GM18909 (cell line): ENCODE results near the gene HTT.
"Not testable (repeated sequence)": the region's sequence is repeated elsewhere in the genome, so short reads cannot be mapped to it uniquely, and the experiment has no call there.

Source experiments
- ATAC-seq: cut with Tn5 transposase; IDR thresholded peaks from one replicate; pipeline ENCODE4 v1.9.1; 2021; ENCODE audit warnings: mild to moderate bottlenecking; ENCODE audit not compliant: unreplicated experiment, poor library complexity

The HTT gene

DNA sequence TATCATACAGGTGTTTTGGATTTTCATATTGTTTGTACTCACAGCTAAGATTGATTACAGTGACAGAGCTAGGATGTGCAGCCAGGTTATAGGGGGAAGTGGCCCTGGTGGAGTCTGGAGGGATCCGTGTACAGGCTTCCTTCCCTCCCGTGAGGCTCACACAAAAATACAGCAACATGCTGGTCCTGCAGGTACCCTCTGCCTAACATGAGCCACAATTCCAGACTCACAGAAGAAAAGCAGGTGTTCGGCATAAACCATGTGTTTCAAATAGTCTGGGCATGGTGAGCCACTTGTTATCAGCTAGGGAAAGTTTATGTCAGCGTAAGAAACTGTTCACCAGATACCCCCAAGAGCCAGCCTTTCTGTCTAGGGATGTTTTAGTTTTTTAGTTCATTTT is 82.9 kb downstream of the HTT start:
- no peak for ATAC-seq

DNA sequence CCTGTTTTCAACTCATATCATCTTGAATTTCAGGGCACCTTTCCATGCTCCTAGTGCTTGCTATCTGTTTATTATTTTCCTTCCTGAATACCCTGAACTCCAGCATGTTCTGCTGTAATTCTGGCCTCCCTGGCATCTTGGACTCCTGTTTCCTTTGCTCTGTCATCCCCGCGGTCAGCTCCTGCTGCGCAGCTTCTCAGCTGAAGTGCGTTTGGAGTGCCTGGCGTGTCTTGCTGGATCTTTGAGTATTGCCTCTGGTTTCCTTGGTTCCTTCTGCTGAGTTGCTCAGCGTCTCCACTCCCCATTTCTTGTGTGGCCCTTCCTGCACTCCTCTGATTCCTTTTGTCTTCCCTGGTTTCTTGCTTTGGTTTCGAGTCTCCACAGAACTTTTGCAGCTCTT is 84.4 kb downstream of the HTT start:
- ATAC-seq: no peak

DNA sequence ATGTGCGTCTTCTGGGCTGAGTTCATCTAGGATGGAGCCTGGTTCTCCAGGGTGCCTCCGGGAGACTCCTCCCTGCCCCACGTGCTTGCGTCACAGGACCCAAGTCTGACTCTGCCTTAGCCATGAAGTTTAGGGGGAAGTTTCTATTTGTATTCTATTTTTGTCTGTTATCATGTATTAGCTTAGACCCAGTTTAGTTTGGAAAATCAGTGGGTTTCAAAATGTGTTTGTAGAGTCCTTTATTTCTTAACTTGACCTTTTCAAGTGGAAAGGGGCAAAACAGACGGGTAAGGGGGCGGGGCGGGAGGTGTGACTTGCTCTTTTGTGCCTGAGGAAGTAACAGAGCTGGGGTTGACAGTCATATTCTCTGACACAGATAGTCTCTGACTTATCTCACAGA is 86.0 kb downstream of the HTT start:
- no peak for ATAC-seq

DNA sequence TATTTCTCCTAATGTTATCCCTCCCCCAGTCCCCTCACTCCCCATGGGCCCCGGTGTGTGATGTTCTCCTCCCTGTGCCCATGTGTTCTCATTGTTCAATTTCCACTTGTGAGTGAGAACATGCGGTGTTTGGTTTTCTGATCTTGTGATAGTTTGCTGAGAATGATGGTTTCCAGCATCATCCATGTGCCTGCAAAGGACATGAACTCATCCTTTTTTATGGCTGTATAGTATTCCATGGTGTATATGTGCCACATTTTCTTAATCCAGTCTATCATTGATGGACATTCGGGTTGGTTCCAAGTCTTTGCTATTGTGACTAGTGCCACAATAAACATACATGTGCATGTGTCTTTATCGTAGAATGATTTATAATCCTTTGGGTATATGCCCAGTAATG is 86.6 kb downstream of the HTT start:
- not testable (repeated sequence) for ATAC-seq

DNA sequence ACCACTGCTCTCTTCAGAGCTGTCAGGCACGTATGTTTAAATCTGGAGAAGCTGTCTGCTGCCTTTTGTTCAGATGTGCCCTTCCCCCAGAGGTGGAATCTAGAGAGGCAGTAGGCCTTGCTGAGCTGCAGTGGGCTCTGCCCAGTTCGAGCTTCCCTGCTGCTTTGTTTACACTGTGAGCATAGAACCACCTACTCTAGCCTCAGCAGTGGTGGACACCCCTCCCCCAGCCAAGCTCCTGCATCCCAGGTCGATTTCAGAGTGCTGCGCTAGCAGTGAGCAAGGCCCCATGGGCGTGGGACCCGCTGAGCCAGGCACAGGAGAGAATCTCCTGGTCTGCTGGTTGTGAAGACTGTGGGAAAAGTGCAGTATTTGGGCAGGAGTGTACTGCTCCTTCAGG is 92.0 kb downstream of the HTT start:
- not testable (repeated sequence) for ATAC-seq

DNA sequence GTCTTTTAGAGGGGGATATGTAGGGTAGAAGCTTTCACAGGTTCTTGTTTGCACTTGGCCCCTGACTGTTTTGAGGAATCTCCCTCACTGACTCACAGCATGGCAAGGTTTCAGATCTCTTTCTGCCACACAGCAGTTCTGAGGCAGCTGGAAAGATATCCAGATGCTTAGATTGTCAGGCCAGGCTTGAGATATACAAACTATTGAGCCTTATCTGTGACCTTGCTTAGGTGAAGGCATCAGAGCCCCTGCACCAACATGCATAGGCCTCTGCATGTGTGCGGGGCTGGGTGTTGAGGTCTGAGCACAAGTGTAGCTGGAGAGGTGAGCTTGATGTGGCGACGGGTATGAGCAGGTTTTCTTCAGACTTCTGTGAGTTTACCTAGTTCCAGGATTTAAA is 93.5 kb downstream of the HTT start:
- no peak for ATAC-seq

DNA sequence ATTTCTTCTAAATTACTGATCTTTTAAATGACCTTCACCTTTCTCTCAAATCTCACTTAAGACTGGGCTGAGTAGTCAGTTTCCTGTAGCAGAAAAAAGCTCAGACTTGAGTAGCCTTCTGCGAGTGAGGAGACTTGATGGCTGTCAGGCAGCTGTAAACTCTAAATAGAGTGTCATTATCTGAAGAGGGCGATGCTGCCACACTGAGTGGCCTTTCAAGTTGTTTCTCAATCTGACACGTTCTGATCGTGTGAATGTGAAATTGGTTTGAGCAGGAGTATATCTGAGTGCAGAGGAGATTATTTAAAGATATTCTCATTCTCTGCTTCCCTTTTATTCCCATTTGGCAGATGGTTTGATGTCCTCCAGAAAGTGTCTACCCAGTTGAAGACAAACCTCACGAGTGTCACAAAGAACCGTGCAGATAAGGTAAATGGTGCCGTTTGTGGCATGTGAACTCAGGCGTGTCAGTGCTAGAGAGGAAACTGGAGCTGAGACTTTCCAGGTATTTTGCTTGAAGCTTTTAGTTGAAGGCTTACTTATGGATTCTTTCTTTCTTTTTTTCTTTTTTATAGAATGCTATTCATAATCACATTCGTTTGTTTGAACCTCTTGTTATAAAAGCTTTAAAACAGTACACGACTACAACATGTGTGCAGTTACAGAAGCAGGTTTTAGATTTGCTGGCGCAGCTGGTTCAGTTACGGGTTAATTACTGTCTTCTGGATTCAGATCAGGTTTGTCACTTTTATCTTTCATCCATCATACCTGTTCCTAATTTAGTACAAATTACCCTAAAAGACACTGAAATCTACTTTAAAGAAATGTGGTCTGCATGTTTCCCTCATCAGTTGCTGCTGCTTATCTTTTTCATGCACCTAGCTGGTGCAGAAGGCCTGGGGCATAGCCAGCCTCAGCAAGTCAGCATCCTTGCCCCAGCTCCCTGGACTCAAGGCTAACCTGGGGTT is 100.2 kb downstream of the HTT start:
- ATAC-seq: no peak

DNA sequence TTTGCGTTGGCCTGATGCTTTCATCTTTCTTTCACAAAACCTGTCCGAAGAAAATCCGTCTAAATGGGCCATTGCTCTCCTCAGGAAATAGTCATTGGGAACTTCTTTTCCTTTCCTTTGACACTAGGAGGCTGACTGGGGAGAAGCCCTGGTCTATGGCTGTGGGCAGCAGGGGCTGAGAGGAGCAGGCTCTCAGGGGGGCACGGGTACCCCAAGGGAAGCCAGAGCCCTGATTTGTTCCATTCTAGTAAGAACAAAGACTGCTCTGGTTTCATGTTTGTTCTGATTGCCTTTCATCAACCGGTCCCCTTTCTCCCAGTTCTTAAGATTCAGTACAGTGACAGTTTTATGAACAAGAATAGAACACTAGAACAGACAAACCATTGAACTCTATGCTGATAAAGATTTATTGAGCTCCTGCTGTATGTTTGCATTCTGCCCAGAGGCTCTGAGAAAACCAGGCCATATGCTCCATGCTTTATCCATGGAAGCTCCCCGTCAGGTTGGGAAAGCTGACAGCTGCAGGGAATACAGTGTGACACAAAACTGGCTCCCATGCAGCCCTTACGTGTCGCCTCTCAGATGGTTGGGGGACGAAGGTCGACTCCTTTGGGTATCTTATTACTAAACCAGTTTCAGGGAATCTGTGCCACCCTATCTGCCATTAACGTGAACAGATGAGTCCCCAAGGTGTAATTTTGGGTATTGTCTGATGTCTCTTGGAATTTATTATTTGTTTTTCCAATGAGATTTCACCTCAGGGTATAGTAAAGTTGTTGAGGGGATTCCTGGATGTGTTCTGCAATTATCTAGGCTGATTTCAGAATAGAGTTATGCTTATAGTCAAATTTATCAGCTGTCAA is 102.1 kb downstream of the HTT start:
- ATAC-seq: no peak

DNA sequence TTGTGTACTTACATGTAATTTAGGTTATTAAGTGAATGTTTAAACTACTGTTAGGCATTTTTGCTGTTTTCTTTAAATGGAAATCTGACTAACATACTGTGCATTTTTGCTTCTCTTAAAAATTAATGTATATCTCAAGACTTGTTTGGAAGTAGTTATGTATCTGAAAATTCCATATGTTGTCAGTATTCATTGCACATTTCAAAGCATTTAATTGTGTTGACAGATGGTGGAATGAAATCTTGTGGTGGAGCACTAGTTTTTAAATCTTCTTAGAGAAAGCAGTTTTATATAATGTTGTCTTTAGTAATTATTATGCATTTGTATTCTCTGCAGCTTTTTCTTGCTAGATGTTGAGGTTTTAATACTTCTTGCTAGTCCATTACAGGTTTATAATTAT is 102.9 kb downstream of the HTT start:
- no peak for ATAC-seq

DNA sequence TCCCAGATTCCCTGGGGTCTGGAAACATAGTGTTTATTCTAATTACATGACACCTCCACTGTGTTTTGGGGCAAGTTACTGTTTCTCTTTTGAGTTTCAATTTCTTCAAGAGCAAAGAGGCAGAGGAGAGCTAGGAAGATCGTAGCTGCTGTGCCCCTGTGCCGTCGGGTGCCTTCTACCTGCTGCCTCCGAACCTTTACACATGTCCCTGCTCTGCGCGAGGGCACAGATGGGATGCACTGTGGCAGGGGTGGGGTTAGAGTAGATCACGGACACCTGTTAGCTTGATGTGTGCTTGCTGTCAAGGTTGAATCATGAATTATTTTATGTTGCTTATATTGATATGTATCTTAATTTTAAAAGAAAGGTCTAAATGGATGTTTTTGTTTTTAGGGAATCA is 103.4 kb downstream of the HTT start:
- ATAC-seq: no peak

DNA sequence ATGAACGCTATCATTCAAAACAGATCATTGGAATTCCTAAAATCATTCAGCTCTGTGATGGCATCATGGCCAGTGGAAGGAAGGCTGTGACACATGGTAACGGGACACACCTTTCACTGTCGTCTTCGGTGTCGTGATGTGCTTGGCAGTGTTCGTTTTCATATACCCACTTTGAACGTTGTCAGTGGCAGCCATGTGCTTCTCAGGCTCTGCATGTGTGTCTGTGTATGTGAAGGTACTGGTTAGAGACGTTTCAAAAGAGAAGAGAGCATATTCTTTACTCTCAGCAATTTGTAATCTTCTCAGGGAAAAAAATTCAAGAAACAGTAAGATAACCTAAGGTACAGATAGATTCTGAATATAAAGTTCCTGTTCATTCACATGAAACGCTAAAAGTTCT is 103.9 kb downstream of the HTT start:
- ATAC-seq: no peak

DNA sequence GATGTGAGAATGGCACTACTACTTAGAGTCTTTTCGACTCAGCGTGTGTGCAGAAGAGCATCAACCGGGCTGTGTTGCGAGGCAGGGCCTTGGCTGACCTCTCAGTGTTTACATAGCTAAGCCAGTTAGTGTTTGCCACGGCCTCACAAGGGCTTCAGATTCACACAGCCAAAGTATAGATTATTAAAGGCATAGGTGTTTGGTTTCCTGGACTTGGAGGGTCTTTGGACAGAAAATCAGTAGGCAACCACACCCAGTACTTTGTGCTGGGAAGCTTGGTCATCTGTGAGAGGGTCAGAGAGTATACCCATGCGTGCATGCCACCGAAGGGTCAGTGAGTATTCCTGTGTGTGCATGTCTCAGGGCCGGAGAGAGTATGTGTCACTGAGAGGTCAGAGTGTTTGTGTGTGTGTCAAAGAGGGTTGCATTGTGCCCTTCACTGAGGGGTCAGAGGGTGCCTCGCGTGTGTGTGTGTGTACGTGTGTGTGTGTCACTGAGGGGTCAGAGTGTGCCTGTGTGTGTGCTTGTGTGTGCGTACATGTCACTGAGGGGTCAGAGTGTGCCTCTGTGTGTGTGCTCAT is 104.7 kb downstream of the HTT start:
- no peak for ATAC-seq

DNA sequence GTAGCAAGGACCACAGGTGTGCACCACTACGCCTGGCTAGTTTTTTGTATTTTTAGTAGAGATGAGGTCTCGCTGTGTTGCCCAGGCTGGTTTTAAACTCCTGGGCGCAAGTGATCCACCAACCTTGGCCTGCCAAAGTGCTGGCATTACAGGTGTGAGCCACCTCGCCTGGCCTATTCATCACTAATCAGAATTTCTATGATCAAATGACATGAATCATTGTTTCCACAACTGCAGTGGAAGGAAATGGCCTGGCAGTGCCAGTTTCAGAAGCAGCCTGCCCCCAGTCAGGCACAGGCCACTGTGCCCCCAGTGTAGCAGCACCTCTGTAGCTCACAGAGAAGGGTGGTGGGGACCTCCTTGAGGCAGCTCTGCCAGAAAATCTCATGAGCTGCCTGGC is 108.5 kb downstream of the HTT start:
- ATAC-seq: no peak

DNA sequence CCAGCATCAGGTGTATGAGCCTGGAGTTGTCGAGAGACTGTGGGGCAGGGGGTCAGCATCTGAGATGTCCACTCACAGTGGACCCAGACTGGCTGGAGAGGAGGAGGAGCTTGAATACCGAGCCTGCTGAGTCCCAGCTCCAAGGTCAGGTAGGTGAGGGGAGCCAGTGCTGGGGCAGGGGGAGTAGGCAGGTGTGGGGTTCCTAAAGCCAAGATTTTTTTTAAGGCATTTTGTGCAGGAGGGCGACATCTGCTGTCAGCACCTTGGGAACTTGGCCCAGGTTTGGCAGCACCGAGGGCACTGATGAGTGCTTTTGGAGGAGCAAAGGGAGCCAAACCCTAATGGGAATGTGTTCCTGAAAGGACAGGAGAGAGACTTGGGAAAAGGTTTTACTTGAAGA is 110.2 kb downstream of the HTT start:
- ATAC-seq: no peak

DNA sequence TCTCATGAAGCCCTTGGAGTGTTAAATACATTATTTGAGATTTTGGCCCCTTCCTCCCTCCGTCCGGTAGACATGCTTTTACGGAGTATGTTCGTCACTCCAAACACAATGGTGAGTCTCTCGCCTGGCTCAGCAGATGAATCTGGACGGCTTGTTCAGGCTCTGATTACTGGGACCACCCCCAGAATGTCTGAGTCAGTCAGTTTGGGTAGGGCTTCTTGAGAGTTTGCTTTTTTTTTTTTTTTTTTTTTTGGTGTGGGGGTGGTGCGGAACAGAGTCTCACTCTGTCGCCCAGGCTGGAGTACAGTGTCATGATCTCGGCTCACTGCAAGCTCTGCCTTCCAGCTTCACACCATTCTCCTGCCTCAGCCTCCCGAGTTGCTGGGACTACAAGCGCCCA is 112.1 kb downstream of the HTT start:
- no peak for ATAC-seq

DNA sequence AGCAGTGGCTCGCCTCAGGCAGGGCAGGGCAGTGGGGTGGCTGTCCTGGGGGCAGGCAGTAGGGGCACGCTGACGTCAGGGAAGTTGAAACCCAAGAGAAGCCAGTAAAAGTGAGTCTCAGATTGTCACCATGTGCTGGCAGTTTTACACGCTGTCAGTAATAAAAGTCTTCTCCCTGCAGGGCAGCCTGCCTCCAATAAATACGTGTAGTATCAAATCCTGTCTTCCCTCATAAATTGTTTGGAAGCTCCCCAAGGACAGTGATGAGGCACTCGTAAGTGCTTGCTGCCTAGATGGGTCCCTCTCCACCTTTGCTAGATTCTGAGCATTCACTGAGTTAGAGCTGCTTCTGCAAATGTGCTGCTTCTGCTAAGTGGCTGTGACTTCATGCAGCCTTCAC is 113.6 kb downstream of the HTT start:
- no peak for ATAC-seq

DNA sequence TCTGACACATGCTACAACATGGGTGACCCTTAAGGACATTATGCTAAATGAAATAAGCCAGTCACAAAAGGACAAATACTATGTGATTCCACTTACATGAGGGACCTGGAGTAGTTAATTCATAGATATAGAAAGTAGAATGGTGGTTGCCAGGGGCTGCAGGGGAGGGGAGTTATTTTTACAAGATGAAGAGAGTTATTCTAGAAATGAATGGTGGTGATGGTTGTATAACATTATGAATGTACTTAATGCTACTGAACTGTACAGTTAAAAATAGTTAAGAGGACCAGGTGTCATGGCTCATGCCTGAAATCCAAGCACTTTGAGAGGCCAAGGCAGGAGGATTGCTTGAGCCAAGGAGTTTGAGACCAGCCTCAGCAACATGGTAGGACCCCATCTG is 115.0 kb downstream of the HTT start:
- no peak for ATAC-seq

DNA sequence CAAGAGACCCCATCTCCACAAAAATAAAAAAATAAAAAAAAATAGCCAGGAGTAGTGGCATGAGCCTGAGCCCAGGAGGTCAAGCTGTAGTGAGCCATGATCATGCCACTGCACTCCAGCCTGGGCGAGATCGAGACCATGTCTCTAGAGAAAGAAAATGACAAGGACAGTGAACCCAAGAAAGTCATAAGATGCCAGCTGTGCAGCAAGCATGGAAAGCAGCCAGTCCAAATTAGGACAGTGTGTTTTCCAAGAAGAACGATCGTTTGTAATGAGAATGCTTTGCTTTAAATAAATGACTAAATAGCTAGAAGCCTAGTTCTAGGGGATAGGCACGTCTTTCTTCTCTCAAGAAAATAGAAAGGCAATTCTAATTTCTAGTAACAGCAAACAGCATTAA is 116.1 kb downstream of the HTT start:
- ATAC-seq: no peak

DNA sequence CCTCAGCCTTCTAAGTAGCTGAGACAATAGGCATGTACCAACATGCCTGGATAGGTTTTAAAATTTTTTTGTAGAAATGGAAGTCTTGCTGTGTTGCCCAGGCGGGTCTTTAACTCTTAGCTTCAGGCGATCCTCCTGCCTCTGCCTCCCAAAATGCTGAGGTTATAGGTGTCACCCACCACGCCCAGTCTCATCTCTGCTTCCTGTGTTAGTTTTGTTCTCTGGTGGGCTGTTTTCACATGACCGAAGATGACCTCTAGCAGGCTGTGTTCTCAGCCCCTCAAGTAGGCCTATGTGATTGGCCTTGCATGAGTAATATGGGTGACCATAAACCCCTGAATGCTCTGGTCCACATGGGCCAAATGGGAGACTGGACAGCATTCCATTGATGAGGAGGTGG is 117.7 kb downstream of the HTT start:
- no peak for ATAC-seq

DNA sequence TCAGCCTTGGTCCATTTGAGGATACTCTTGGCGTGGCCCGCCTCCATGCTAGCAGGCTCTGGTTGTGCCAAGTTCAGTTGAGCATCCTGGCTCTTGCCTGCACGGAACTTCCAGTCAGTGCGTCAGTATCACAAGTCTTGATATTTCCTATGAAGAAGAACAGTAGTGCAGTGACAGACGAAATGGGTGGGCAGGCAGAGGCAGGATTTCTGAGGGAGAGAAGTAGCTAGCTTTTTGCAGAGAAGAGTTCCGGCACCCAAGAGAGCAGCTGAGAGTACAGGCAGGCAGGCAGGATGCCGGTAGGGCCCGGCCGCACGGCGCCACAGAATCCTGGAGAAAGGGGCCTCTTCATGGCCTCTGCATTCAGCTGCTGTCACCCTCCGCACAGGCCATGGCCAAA is 118.3 kb downstream of the HTT start:
- no peak for ATAC-seq

DNA sequence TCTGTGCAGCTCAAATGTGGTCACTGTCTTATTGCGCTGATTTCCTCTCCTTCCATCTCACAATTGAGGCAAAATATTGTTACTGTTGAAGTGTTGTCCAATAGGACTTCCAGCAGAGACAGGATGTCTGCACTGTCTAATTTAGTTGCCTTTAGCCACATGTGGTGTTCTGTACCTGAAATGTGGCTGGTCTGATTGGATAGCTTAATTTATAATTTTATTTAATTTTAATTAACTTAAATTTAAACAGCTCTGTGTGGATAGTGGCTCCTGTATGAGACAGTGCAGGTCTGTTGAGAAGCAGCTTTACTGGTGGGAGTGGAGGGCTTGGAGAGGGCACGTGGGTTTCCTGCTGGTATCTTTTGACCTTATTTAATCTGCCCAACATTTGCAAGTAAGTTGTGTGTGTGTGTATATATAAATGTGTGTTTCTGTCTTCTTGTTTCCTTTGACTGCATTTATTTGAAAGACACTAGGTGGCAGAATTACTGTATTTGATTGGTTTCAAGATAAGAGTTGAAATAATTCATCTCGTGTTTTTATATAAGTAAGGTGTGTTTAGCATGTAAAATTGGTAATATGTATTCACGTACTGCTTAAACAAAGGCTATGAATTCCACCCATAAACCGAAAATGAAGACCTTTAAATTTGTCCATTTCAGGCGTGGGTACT is 119.2 kb downstream of the HTT start:
- ATAC-seq: no peak
